GM12878 (cell line): ENCODE data around the gene VPS18. TPM values are rescaled to one million over a fixed set of nuclear protein-coding genes. Genes with fewer than 3 reads are reported as not detected.

Source experiments
- ATF7 ChIP-seq: fragments of 450-650 bp; IDR thresholded peaks from 2 replicates; pipeline ENCODE4 v1.6.1; 2016; ENCODE audit warnings: low read depth, mild to moderate bottlenecking
- BACH1 ChIP-seq: fragments of 450-650 bp; IDR thresholded peaks from 2 replicates; pipeline ENCODE4 v1.6.1; 2017; ENCODE audit warnings: mild to moderate bottlenecking, borderline replicate concordance
- BCL11A ChIP-seq: IDR thresholded peaks from 2 replicates; pipeline ENCODE4 v1.6.1; 2011; ENCODE audit warnings: low read depth, low read length
- BCL3 ChIP-seq: IDR thresholded peaks from 2 replicates; pipeline ENCODE4 v1.6.1; 2011; ENCODE audit warnings: borderline replicate concordance, low read depth, mild to moderate bottlenecking, moderate library complexity, low read length; ENCODE audit not compliant: insufficient read depth, poor library complexity, severe bottlenecking
- CHD4 ChIP-seq: fragments of 200-600 bp; sonication (generic); IDR thresholded peaks from 2 replicates; pipeline ENCODE4 v1.6.1; 2016; ENCODE audit warnings: mild to moderate bottlenecking
- EP300 ChIP-seq, 2 experiments: fragments of 150-350 bp in 1 of 2; IDR thresholded peaks; 2 replicates each; pipeline ENCODE4 v1.6.1; 2011 to 2012; ENCODE audit warnings: low read depth in 2 of 2, low read length in 2 of 2, borderline replicate concordance in 1 of 2, improper control_type of control experiment in 1 of 2, inconsistent platforms in 1 of 2; ENCODE audit not compliant: control insufficient read depth in 1 of 2
- FOXM1 ChIP-seq: IDR thresholded peaks from 2 replicates; pipeline ENCODE4 v1.6.1; 2012; ENCODE audit warnings: low read depth, mild to moderate bottlenecking, inconsistent platforms, low read length, moderate library complexity
- IRF3 ChIP-seq: fragments of 450-650 bp; IDR thresholded peaks from 2 replicates; pipeline ENCODE4 v1.6.1; 2014; ENCODE audit warnings: mild to moderate bottlenecking
- JUND ChIP-seq: IDR thresholded peaks from 2 replicates; pipeline ENCODE4 v1.6.1; 2012; ENCODE audit warnings: low read depth, mild to moderate bottlenecking, low read length, improper control_type of control experiment, moderate library complexity
- MEF2B ChIP-seq: fragments of 450-650 bp; IDR thresholded peaks from 2 replicates; pipeline ENCODE4 v1.6.1; 2018; ENCODE audit warnings: mild to moderate bottlenecking, moderate library complexity; ENCODE audit not compliant: partially characterized antibody, poor library complexity, severe bottlenecking
- MYB ChIP-seq: fragments of 150-350 bp; IDR thresholded peaks from 2 replicates; pipeline ENCODE4 v1.6.1; 2014; ENCODE audit warnings: mild to moderate bottlenecking, low read depth, low read length, borderline replicate concordance
- NBN ChIP-seq: fragments of 450-650 bp; IDR thresholded peaks from 2 replicates; pipeline ENCODE4 v1.6.1; 2016
- NFIC ChIP-seq: IDR thresholded peaks from 2 replicates; pipeline ENCODE4 v1.6.1; 2012; ENCODE audit warnings: low read depth, mild to moderate bottlenecking, inconsistent platforms, low read length, moderate library complexity
- NKRF ChIP-seq: fragments of 450-650 bp; conservative IDR thresholded peaks from 2 replicates; pipeline ENCODE4 v1.6.1; 2017; ENCODE audit warnings: mild to moderate bottlenecking, moderate library complexity
- PML ChIP-seq: IDR thresholded peaks from 2 replicates; pipeline ENCODE4 v1.6.1; 2012; ENCODE audit warnings: low read length, inconsistent platforms
- POLR2AphosphoS5 ChIP-seq: IDR thresholded peaks from 2 replicates; pipeline ENCODE4 v1.6.1; 2011; ENCODE audit warnings: mild to moderate bottlenecking, low read length, inconsistent platforms
- RAD51 ChIP-seq: fragments of 450-650 bp; IDR thresholded peaks from 2 replicates; pipeline ENCODE4 v1.6.1; 2016; ENCODE audit warnings: moderate library complexity, mild to moderate bottlenecking, inconsistent platforms
- RELA ChIP-seq: fragments of 450-650 bp; IDR thresholded peaks from 2 replicates; pipeline ENCODE4 v1.8.0; 2014; ENCODE audit warnings: borderline replicate concordance; ENCODE audit not compliant: partially characterized antibody
- RFX5 ChIP-seq: IDR thresholded peaks from 2 replicates; pipeline ENCODE4 v1.6.1; 2011; ENCODE audit warnings: low read depth, low read length, improper control_type of control experiment
- RUNX3 ChIP-seq: IDR thresholded peaks from 2 replicates; pipeline ENCODE4 v1.6.1; 2012; ENCODE audit warnings: low read length, inconsistent platforms
- SIX5 ChIP-seq: IDR thresholded peaks from 2 replicates; pipeline ENCODE4 v1.6.1; 2011; ENCODE audit warnings: mild to moderate bottlenecking, low read depth, low read length, moderate library complexity; ENCODE audit not compliant: severe bottlenecking
- SREBF1 ChIP-seq: IDR thresholded peaks from 2 replicates; pipeline ENCODE4 v1.6.1; 2012; ENCODE audit warnings: mild to moderate bottlenecking, low read length
- TBL1XR1 ChIP-seq: IDR thresholded peaks from 2 replicates; pipeline ENCODE4 v1.6.1; 2012; ENCODE audit warnings: low read depth, low read length, improper control_type of control experiment
- TCF12 ChIP-seq: IDR thresholded peaks from 2 replicates; pipeline ENCODE4 v1.6.1; 2011; ENCODE audit warnings: low read depth, mild to moderate bottlenecking, low read length
- YBX1 ChIP-seq: fragments of 450-650 bp; IDR thresholded peaks from 2 replicates; pipeline ENCODE4 v1.6.1; 2016; ENCODE audit warnings: antibody characterized with exemption
- ZNF24 ChIP-seq: fragments of 450-650 bp; IDR thresholded peaks from 2 replicates; pipeline ENCODE4 v1.6.1; 2017; ENCODE audit warnings: antibody characterized with exemption, mild to moderate bottlenecking
- ZNF274 ChIP-seq: IDR thresholded peaks from one replicate; pipeline ENCODE4 v1.8.0; 2011; ENCODE audit not compliant: insufficient read length, insufficient read depth
- ZNF622 ChIP-seq: fragments of 450-650 bp; IDR thresholded peaks from 2 replicates; pipeline ENCODE4 v1.6.1; 2017; ENCODE audit warnings: mild to moderate bottlenecking, inconsistent platforms
- polyA plus RNA-seq, 11 experiments: library from polyadenylated mRNA; depleted of rRNA in 4 of 11; unstranded in 6 of 11; stranded (reverse) in 5 of 11; fragments of >200 nt; fragmentation: Nextera tagmentation in 4 of 11; fragmentation: Illumina TruSeq in 1 of 11; extraction: Ambion mirVana in 4 of 11; extraction: Trizol in 1 of 11; gene quantifications; 1 replicate in 1 of 11; 2 replicates in 10 of 11; pipeline versions ENCODE4 v1.2.1 to v1.2.3, GENCODE V29; 2011 to 2016; ENCODE audit warnings: inconsistent platforms in 2 of 11, missing spikeins in 2 of 11, low read depth in 1 of 11
- total RNA-seq, 4 experiments: library from RNA; depleted of rRNA in 3 of 4; stranded (reverse); fragments of >200 nt in 3 of 4; fragmentation: Illumina TruSeq in 1 of 4; extraction: Trizol in 1 of 4; gene quantifications; 2 replicates each; pipeline versions ENCODE4 v1.2.1 to v1.2.3, GENCODE V29; 2013 to 2021

The VPS18 gene
- total and polyA plus RNA-seq, 10 of the 15 experiments (the other 5 are each of a cell fraction or from before 2014, with no cell fraction given), result 0.71 to 20.4 (median 10.6) TPM

- TF ChIP-seq NKRF, result 0 out of 2 replicates have a peak, but pooled peaks have one; percentile 39
- TF ChIP-seq ZNF24, result no peak
- 0 out of 2 replicates have a peak, but pooled peaks have one; percentile 36 for TF ChIP-seq IRF3
- TF ChIP-seq BCL11A, result no peak
- no peak for TF ChIP-seq TBL1XR1
- no peak for TF ChIP-seq NFIC
- TF ChIP-seq MYB, result no peak
- no peak for TF ChIP-seq ZNF274
- TF ChIP-seq SIX5, result no peak
- TF ChIP-seq FOXM1, result no peak
- TF ChIP-seq NBN, result no peak
- no peak for TF ChIP-seq JUND
- TF ChIP-seq RAD51, result no peak
- TF ChIP-seq BACH1, result no peak
- TF ChIP-seq YBX1, result no peak
- TF ChIP-seq MEF2B, result no peak
- TF ChIP-seq EP300 (IDR thresholded peaks at IDR 0.05; ENCODE audit: borderline replicate concordance in 1 of 2, control insufficient read depth in 1 of 2, low read depth in 2 of 2, low read length in 2 of 2), result no peak
- no peak for TF ChIP-seq SREBF1
- no peak for TF ChIP-seq PML
- peak; percentile 53 for TF ChIP-seq RUNX3
- TF ChIP-seq CHD4, result no peak
- no peak for TF ChIP-seq ATF7
- peak; percentile 44; the same call in 1 of the 2 replicates for TF ChIP-seq POLR2AphosphoS5
- peak; percentile 29; the same call in 1 of the 2 replicates for TF ChIP-seq TCF12
- peak; percentile 85 for TF ChIP-seq RFX5
- no peak for TF ChIP-seq RELA
- no peak for TF ChIP-seq BCL3
- TF ChIP-seq ZNF622, result no peak
Observed at GRCh38 chr15:40952901-40953712, 58.9 kb downstream of the VPS18 start, which contains the start of gene CHAC1 (continued).
